WI38 (cell line): Measurements from ENCODE around the gene ANKRD36B.
"Not testable (repeated sequence)": the region's sequence is repeated elsewhere in the genome, so short reads cannot be mapped to it uniquely, and the experiment has no call there.

ENCODE experiments used
- H3K4me3 ChIP-seq: 2 replicates; pipeline ENCODE4 v1.5.1; 2011; ENCODE audit warnings: low read depth, mild to moderate bottlenecking, control low read depth, low read length
- CTCF ChIP-seq: IDR thresholded peaks from 2 replicates; pipeline ENCODE4 v1.5.1; 2012; ENCODE audit warnings: low read depth, mild to moderate bottlenecking, control low read depth, low read length

Gene ANKRD36B

GRCh38 chr2:97589598-97590510, at the start of gene ANKRD36B:
Gene ANKRD36B, minus strand, starts transcription at chr2:97589877. Its CDS starts 192 bp downstream, at chr2:97589685.
- H3K4me3 ChIP-seq = peak within 1 kb of the TSS; percentile 67

GRCh38 chr2:97626049-97626430, 36.4 kb upstream of the ANKRD36B start:
- not testable (repeated sequence) for H3K4me3 ChIP-seq

GRCh38 chr2:97625354-97626048, 35.8 kb upstream of the ANKRD36B start:
- not testable (repeated sequence) for H3K4me3 ChIP-seq

GRCh38 chr2:97622976-97623375, 33.3 kb upstream of the ANKRD36B start:
- H3K4me3 ChIP-seq = not testable (repeated sequence)

- H3K4me3 ChIP-seq = not testable (repeated sequence)
Observed at GRCh38 chr2:97620492-97620891, 30.8 kb upstream of the ANKRD36B start.

GRCh38 chr2:97618939-97619827, 29.5 kb upstream of the ANKRD36B start:
- H3K4me3 ChIP-seq = not testable (repeated sequence)

GRCh38 chr2:97617911-97618310, 28.2 kb upstream of the ANKRD36B start:
- H3K4me3 ChIP-seq = no peak overlapping the region
- TF ChIP-seq CTCF = no peak

- not testable (repeated sequence) for H3K4me3 ChIP-seq
Observed at GRCh38 chr2:97615746-97616145, 26.1 kb upstream of the ANKRD36B start.

- not testable (repeated sequence) for H3K4me3 ChIP-seq
Observed at GRCh38 chr2:97611895-97612294, 22.2 kb upstream of the ANKRD36B start.

GRCh38 chr2:97608745-97609144, 19.1 kb upstream of the ANKRD36B start:
- H3K4me3 ChIP-seq = not testable (repeated sequence)

GRCh38 chr2:97605524-97606339, 16.1 kb upstream of the ANKRD36B start:
- not testable (repeated sequence) for H3K4me3 ChIP-seq

GRCh38 chr2:97605109-97605508, 15.4 kb upstream of the ANKRD36B start:
- H3K4me3 ChIP-seq = not testable (repeated sequence)

- not testable (repeated sequence) for H3K4me3 ChIP-seq
Observed at GRCh38 chr2:97601537-97601936, 11.9 kb upstream of the ANKRD36B start.

GRCh38 chr2:97596180-97596579, 6.5 kb upstream of the ANKRD36B start:
- not testable (repeated sequence) for H3K4me3 ChIP-seq

- not testable (repeated sequence) for H3K4me3 ChIP-seq
Observed at GRCh38 chr2:97593520-97593919, 3.8 kb upstream of the ANKRD36B start.
